SK-N-SH treated with all-trans-retinoic acid at 6 μM for 48 hours (cell line): ENCODE data around the gene HNRNPH2.

Experiments
- ARNTL ChIP-seq: fragments of 450-650 bp; formaldehyde crosslinking; IDR thresholded peaks from 2 replicates; pipeline ENCODE4 v1.5.0; 2020; ENCODE audit warnings: low read depth, mild to moderate bottlenecking, moderate library complexity, borderline replicate concordance
- ESRRG ChIP-seq: fragments of 250-450 bp; sonication (Bioruptor Pico); IDR thresholded peaks from 2 replicates; pipeline ENCODE4 v1.6.1; 2021; ENCODE audit warnings: mild to moderate bottlenecking
- ISL1 ChIP-seq: fragments of 250-450 bp; sonication (Bioruptor Pico); IDR thresholded peaks from 2 replicates; pipeline ENCODE4 v2.1.2; 2022; ENCODE audit warnings: mild to moderate bottlenecking, moderate library complexity
- OSR1 ChIP-seq: fragments of 250-450 bp; sonication (Bioruptor Pico); IDR thresholded peaks from 2 replicates; pipeline ENCODE4 v1.8.0; 2022; ENCODE audit warnings: moderate library complexity, mild to moderate bottlenecking, inconsistent platforms
- PPARA ChIP-seq: fragments of 250-450 bp; sonication (Bioruptor Pico); IDR thresholded peaks from 2 replicates; pipeline ENCODE4 v1.5.0; 2020; ENCODE audit warnings: mild to moderate bottlenecking, borderline replicate concordance
- RARB ChIP-seq: fragments of 250-450 bp; sonication (Bioruptor Pico); IDR thresholded peaks from 2 replicates; pipeline ENCODE4 v1.8.0; 2021; ENCODE audit warnings: mild to moderate bottlenecking, moderate library complexity
- TOX ChIP-seq: fragments of 250-450 bp; sonication (Bioruptor Pico); IDR thresholded peaks from 2 replicates; pipeline ENCODE4 v1.8.0; 2021; ENCODE audit warnings: mild to moderate bottlenecking, moderate library complexity, borderline replicate concordance
- ZC3H10 ChIP-seq: fragments of 250-450 bp; sonication (Bioruptor Pico); IDR thresholded peaks from 2 replicates; pipeline ENCODE4 v1.5.1; 2021; ENCODE audit warnings: mild to moderate bottlenecking, moderate library complexity
- ZFP3 ChIP-seq: fragments of 250-450 bp; sonication (Bioruptor Pico); IDR thresholded peaks from 2 replicates; pipeline ENCODE4 v1.5.0; 2020; ENCODE audit warnings: mild to moderate bottlenecking, moderate library complexity
- ZNF565 ChIP-seq: fragments of 450-650 bp; formaldehyde crosslinking; conservative IDR thresholded peaks from 2 replicates; pipeline ENCODE4 v1.5.0; 2020; ENCODE audit warnings: low read depth, mild to moderate bottlenecking, moderate library complexity
- ZNF8 ChIP-seq: fragments of 450-650 bp; formaldehyde crosslinking; IDR thresholded peaks from 2 replicates; pipeline ENCODE4 v1.5.0; 2020; ENCODE audit warnings: mild to moderate bottlenecking, moderate library complexity
- TF ChIP-seq, protein P1 (sequence below): fragments of 250-450 bp; sonication (Bioruptor Pico); IDR thresholded peaks from 2 replicates; pipeline ENCODE4 v1.5.0; 2020; ENCODE audit warnings: mild to moderate bottlenecking, moderate library complexity
- TF ChIP-seq, protein P2 (sequence below): fragments of 250-450 bp; sonication (Bioruptor Pico); IDR thresholded peaks from 2 replicates; pipeline ENCODE4 v1.8.0; 2021; ENCODE audit warnings: low read depth, mild to moderate bottlenecking, moderate library complexity, borderline replicate concordance

DNA sequence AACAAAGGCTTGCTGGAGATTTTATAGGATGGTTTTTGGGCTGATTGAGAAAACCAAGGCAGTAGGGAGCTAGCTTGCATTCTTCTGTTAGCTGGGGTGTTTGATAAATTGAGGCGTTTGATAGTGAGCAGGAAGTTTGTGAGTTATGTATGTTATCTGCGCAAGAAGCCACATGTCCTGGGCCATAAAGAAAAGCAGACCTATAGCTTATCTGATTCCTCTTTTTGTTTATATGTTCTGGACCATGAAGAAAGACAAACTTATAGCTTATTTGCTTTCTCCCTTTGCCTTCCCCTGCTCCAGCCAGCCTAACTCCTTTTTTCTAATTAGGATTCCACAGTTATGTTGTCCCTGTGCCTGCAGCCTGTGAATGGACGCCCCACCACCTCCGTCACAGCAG is 9.2 kb downstream of the HNRNPH2 start:
- TF ChIP-seq ZFP3 (CRISPR knock-in tag): no peak
- TF ChIP-seq, protein P1, sequence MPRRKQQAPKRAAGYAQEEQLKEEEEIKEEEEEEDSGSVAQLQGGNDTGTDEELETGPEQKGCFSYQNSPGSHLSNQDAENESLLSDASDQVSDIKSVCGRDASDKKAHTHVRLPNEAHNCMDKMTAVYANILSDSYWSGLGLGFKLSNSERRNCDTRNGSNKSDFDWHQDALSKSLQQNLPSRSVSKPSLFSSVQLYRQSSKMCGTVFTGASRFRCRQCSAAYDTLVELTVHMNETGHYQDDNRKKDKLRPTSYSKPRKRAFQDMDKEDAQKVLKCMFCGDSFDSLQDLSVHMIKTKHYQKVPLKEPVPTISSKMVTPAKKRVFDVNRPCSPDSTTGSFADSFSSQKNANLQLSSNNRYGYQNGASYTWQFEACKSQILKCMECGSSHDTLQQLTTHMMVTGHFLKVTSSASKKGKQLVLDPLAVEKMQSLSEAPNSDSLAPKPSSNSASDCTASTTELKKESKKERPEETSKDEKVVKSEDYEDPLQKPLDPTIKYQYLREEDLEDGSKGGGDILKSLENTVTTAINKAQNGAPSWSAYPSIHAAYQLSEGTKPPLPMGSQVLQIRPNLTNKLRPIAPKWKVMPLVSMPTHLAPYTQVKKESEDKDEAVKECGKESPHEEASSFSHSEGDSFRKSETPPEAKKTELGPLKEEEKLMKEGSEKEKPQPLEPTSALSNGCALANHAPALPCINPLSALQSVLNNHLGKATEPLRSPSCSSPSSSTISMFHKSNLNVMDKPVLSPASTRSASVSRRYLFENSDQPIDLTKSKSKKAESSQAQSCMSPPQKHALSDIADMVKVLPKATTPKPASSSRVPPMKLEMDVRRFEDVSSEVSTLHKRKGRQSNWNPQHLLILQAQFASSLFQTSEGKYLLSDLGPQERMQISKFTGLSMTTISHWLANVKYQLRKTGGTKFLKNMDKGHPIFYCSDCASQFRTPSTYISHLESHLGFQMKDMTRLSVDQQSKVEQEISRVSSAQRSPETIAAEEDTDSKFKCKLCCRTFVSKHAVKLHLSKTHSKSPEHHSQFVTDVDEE (CRISPR knock-in tag): no peak
- no peak for TF ChIP-seq ARNTL (CRISPR knock-in tag)
- TF ChIP-seq TOX (CRISPR knock-in tag): no peak
- no peak for TF ChIP-seq ZC3H10 (CRISPR knock-in tag)
- no peak for TF ChIP-seq OSR1 (CRISPR knock-in tag)
- TF ChIP-seq, protein P2, sequence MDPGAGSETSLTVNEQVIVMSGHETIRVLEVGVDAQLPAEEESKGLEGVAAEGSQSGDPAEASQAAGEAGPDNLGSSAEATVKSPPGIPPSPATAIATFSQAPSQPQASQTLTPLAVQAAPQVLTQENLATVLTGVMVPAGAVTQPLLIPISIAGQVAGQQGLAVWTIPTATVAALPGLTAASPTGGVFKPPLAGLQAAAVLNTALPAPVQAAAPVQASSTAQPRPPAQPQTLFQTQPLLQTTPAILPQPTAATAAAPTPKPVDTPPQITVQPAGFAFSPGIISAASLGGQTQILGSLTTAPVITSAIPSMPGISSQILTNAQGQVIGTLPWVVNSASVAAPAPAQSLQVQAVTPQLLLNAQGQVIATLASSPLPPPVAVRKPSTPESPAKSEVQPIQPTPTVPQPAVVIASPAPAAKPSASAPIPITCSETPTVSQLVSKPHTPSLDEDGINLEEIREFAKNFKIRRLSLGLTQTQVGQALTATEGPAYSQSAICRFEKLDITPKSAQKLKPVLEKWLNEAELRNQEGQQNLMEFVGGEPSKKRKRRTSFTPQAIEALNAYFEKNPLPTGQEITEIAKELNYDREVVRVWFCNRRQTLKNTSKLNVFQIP: no peak
- no peak for TF ChIP-seq RARB (CRISPR knock-in tag)
- no peak for TF ChIP-seq ESRRG
- no peak for TF ChIP-seq ZNF8 (CRISPR knock-in tag)
- no peak for TF ChIP-seq PPARA (CRISPR knock-in tag)
- TF ChIP-seq ISL1 (CRISPR knock-in tag): no peak
- no peak for TF ChIP-seq ZNF565 (CRISPR knock-in tag)
